Activated CD4-positive, alpha-beta T cell treated with anti-CD3 and anti-CD28 coated beads for 48 hours (primary cell): Measurements from ENCODE around the gene NKAPL.
"Not testable (repeated sequence)": the region's sequence is repeated elsewhere in the genome, so short reads cannot be mapped to it uniquely, and the experiment has no call there.

Experiments used
- DNase-seq: peaks from one replicate; pipeline ENCODE4 v3.0.0-alpha.2; 2020

The NKAPL gene

DNA sequence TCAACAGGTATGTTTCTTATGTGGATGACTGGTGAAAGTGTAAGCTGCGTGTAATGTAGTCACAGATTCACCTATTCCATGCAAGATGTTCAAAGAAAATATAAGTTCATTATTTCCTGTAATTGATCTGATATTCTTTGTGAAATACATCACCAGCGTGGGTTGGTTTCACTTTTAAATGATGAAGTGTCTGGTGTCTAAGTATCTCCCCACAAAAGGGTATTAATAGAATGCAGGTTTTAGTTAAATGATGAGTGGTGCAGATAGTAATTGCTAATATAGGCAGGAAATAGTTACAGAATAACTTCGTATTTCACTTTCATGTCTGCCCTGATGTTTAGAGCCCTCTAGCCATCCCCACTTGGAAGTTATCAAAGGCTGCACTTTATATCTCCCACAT lies 44.5 kb downstream of the NKAPL start:
- DNase-seq, result no peak

DNA sequence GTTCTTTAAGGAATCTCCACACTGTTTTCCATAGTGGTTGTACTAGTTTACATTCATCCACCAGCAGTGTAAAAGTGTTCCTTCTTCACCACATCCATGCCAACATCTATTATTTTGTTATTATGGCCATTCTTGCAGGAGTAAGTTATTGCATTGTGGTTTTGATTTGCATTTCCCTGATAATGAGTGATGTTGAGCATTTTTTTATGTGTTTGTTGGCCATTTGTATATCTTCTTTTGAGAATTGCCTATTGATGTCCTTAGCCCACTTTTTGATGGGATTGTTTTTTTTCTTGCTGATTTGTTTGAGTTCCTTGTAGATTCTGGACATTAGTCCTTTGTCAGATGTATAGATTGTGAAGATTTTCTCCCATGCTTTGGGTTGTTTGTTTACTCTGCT lies 47.3 kb downstream of the NKAPL start:
- DNase-seq, result not testable (repeated sequence)
